RKO (cell line): ENCODE results near the gene SLC25A1.
"Not testable (repeated sequence)": the region's sequence is repeated elsewhere in the genome, so short reads cannot be mapped to it uniquely, and the experiment has no call there.

ENCODE experiments used
- DNase-seq: peaks from one replicate; pipeline ENCODE4 v3.0.0-alpha.2; 2016; ENCODE audit warnings: low spot score

The SLC25A1 gene

DNA sequence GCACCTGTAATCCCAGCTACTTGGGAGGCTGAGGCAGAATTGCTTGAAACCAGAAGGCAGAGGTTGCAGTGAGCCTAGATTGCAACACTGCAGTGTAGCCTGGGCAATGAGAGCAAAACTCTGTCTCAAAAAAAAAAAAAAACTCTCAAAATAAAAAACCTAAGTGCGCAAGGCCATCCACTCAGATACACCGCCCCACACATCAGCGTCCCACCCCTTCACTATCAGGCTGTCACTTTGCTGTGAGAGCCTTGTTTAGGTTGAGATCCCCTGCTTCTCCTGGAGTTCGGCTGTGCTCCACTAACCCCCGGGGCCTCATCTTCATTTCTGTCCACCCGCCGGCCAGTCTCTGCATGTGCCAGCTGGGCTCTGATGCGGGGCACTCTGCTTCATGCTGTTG is 12.1 kb downstream of the SLC25A1 start:
- no peak for DNase-seq

DNA sequence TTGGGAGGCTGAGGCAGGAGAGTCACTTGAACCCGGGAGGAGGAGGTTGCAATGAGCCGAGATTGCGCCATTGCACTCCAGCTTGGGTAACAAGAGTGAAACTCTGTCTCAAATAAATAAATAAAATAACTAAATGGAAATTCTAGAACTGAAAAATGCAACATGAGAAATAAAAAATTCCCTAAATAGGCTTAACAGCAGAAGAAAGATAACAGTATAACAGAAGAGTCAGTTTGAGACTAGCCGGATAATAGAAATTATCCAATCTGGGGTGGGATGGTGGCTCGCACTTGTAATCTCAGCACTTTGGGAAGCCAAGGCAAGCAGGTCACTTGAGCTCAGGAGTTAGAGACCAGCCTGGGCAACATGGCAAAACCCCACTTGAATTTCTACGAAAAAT is 14.1 kb downstream of the SLC25A1 start:
- DNase-seq, result no peak

GRCh38 chr22:19158649-19159048 is 19.9 kb downstream of the SLC25A1 start:
- DNase-seq, result not testable (repeated sequence)

DNA sequence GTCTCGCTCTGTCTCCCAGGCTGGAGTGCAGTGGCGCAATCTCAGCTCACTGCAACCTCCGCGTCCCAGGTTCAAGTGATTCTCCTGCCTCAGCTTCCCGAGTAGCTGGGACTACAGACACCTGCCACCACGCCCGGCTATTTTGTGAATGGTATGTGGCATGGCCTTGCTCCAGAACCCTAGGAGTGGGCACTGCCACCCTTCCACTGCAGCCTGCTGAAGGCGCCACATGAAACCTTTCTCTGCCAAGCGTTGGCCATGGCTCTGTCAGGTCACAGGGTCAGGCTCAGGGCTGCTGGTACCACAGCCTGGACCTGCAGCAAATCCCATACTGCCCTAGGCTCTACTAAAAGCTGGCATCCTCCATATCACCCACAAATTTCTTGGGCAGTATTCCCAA is 22.4 kb downstream of the SLC25A1 start:
- not testable (repeated sequence) for DNase-seq

GRCh38 chr22:19152942-19153883 is 25.3 kb downstream of the SLC25A1 start:
- DNase-seq, result no peak

GRCh38 chr22:19151329-19152191 is 27.0 kb downstream of the SLC25A1 start:
- DNase-seq, result no peak

- DNase-seq, result no peak
Measured at GRCh38 chr22:19150482-19151328, 27.8 kb downstream of the SLC25A1 start.

GRCh38 chr22:19149991-19150390 is 28.5 kb downstream of the SLC25A1 start, which contains the start of gene GSC2:
Gene GSC2 (minus strand): TSS chr22:19150292. CDS start chr22:19150283, 9 bp downstream.
- no peak for DNase-seq

DNA sequence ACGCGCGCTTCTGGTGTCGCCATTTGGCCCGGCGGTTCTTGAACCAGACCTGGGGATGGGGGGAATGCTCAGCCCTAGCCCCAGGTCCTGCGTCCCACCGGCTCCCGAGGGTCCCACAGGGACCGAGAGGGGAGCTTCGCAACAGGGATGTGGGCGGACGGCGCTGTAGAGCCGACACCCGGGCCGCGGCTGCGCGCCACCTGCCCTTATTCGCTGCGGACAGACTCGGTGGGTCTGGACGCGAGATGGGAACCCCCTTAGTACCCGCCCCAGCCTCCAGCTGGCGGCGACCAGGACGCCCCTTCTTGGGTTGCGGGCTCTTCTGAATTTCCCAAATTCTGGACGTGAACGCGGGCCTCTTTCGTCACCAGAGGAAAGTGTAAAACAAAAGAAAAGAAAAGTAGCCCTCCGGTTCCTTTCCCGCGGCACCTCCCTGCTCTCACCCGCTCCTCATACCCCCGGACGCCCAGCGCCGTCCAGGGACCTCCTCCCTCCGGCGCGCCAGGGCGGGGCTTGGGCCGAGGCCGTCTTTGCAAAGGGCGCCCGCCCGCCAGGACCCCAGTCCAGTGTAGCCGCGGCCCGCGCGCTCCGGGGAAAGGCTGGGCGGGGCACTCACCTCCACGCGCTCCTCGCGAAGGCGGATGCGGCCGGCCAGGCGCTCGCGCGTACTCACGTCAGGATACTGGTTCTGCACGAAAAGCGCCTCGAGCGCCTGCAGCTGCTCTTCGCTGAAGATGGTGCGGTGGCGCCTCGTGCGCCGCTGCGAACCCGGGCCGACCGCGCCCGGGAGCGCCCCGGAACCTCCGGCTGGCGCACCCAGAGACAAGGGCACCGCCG is 29.3 kb downstream of the SLC25A1 start:
- no peak for DNase-seq

- DNase-seq, result no peak
Measured at GRCh38 chr22:19148417-19149046, 30.0 kb downstream of the SLC25A1 start.

DNA sequence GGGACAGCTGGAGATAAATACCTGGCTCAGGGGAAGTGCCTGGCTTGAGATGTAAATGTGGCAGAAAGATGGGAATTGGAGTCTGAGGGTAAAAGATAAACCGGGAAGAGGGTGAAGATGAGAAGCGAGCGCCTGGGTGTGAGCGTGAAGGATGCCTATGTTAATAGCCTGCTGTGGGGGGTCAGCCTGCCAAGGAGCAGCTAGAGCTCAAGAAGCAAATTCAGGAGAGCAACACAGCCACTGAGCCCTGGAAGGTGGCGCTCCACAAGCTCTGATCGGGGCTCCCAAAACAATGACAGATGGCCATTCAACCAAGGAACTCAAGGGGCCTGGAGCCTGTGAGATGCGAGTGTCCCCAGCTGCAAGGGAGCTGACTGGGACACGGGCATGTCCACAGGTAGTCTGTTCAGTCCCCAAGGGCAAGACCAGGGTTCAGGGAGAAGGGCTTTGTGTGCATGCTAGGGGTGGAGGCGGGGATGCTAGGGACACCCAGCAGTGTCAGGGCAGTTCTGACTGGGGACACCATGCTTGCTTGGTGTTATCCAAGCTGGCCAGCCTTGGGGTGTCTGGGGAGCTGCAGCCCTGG is 31.2 kb downstream of the SLC25A1 start:
- DNase-seq, result no peak

DNA sequence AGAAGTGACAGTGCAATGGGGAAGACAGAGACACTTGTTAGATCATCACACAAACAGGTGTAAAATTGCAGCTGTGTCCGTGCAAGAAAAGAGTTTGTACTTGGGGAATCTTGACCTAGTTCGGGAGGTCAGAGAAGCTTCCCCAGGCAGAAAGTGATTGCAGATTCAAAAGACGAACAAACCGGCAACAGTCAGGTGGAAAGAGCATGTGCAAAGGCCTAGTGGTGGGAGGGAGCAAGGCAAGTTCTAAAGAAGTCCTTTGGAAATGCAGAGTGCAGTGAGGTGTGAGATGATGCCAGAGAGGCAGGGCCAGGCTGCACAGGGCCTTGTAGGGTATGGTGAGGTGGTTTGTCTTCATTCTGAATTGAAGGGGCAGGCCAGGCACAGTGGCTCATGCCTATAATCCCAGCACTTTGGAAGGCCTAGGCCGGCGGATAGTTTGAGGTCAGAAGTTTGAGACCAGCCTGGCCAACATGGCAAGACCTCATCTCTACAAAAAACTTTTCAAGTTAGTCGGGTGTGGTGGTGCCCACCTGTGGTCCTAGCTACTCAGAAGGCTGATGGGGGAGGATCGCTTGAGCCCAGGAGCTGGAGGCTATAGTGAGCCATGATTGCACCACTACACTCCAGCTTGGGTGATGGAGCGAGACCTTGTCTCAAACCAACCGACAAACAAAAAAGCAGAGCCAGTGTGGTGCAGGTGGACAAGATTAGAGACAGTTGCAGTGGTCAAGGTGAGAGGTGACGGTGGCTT is 32.1 kb downstream of the SLC25A1 start:
- no peak for DNase-seq

GRCh38 chr22:19143967-19144400 is 34.6 kb downstream of the SLC25A1 start:
- peak; percentile 51 for DNase-seq

DNA sequence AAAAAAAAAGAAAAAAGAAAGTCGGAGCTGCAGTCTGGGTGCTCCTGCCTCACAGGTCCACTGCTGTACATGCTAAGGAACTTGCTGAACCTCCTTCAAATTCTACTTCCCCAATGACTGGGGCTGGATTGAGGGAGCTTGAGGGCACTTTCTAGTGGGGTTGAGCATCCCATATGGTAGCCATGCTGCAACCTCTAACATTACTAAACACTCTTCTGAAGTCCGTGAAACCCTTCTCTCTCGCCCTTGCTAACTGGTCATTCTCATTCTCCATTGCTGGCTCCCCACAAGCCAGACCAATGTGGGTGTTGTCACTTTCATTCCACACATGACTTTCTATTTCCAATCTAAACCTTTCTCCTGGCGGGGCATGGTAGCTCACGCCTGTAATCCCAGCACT is 35.3 kb downstream of the SLC25A1 start:
- DNase-seq, result no peak

DNA sequence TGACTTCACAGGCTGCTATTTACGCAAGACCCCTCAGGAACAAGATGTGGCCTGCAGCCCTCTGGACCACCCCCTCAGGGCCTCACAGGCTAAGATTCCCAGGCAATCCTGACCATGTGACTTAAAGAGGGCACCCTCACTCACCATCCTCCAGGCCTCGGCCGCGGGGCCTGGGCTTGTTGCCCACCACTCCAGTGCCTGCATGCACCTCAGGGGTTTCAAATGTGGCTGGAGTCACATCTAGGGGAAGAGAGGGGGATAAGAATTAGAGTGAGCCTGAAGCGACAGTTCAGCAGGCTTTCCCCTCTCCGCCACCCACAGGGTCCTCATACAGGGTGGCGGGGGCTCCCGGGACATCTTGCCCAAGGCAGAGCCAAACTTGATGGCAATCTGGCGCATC is 36.1 kb downstream of the SLC25A1 start:
- no peak for DNase-seq

DNA sequence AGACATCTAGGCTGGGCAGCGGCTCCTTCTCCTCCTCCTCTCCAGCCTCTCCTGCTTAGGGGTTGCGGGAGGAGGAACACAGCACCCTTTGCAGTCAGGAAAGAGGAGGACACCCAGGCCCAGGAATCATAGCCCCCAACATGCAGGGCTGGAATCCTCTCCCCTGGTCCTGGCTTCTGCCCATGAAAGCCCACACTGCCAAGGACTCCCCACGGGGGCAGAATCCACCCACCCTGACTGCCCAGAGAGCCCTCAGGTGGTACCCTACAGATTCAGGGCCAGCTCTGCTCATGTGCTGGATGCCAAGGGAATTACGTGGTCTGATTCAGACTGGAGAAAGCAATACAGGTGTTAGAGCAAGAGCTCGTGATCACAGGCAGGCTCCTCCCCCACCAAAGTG is 38.6 kb downstream of the SLC25A1 start:
- DNase-seq, result no peak

DNA sequence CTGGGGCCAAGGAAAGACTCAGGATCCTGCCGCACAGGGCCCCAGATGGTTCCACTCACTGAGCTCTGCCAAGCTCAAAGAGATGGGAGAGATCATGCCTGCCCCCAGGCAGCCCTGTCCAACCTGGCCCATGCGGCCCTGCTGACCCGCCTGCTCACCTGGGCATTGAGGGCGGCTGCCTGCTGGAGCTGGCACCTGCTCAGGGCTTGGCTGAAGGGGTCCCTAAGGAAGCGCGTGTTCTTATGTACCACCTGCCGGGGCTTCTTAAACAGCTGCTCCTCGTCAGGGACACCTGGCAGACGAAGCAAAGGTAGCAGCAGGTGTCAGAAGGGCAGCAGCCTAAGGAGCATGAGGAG is 39.6 kb downstream of the SLC25A1 start:
- DNase-seq, result no peak

DNA sequence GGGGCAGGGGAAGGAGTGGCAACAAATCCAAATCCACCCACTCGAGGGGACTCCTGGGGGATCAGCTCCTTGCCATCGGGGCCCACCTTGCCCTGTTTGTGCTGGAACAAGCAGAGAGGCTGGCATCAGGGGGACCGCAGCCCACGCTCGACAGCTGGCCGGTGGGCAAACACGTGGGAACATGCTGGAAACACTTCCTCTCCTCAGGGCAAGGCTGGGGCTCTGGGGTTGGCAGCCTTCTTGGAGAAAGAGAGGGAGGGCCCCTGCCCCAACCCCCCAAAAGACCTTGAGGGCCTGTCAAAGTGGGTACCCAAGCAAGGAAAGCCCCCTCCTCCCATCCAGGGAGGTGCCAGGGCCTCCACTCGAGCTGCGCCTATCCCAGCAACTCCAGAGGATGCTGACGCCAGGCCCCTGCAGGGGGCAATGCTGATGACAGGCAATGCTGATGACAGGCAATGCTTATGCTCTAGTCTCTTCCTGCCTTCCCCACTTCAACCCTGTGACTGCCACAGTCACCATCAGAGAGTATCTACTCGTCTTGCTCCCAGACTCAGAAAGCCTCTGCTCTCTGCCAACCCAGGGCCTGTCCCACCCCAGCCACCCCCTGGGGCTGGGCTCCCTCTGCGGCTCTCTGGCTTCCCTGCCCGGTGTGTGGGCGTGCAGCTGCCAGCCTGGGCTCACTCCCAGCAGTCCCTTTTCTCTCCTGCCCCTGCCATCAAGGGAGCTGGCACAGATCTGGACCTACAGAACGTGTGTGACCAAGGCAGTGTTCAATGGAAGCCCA is 40.1 kb downstream of the SLC25A1 start:
- DNase-seq, result no peak
